HepG2 (cell line): Measurements from ENCODE around the gene HOXD9.

Source experiments
- BRF2 ChIP-seq: sonication (generic); formaldehyde crosslinking; IDR thresholded peaks from 2 replicates; pipeline ENCODE4 v1.8.1; 2022; ENCODE audit warnings: mild to moderate bottlenecking, missing genetic modification reagents
- CENPX ChIP-seq: sonication (generic); formaldehyde crosslinking; IDR thresholded peaks from 2 replicates; pipeline ENCODE4 v1.9.0; 2021; ENCODE audit warnings: mild to moderate bottlenecking, missing genetic modification reagents, moderate library complexity
- CTCF ChIP-seq: sonication (generic); formaldehyde crosslinking; IDR thresholded peaks from 2 replicates; pipeline ENCODE4 v1.5.0; 2020; ENCODE audit warnings: mild to moderate bottlenecking, missing genetic modification reagents, moderate library complexity
- EZH2 ChIP-seq: conservative IDR thresholded peaks from 2 replicates; pipeline ENCODE4 v1.6.1; 2012; ENCODE audit warnings: mild to moderate bottlenecking, low read depth, low read length, moderate library complexity
- GATA4 ChIP-seq: sonication (generic); IDR thresholded peaks from 2 replicates; pipeline ENCODE4 v1.6.1; 2016; ENCODE audit warnings: antibody characterized with exemption, low read depth, borderline replicate concordance
- JUN ChIP-seq: sonication (generic); formaldehyde crosslinking; IDR thresholded peaks from 2 replicates; pipeline ENCODE4 v1.4.0; 2020; ENCODE audit warnings: mild to moderate bottlenecking, missing genetic modification reagents
- NAIF1 ChIP-seq: sonication (generic); formaldehyde crosslinking; IDR thresholded peaks from 2 replicates; pipeline ENCODE4 v1.5.0; 2020; ENCODE audit warnings: mild to moderate bottlenecking, missing genetic modification reagents, borderline replicate concordance
- NCOA1 ChIP-seq: sonication (generic); formaldehyde crosslinking; IDR thresholded peaks from 2 replicates; pipeline ENCODE4 v1.9.0; 2021; ENCODE audit warnings: missing genetic modification reagents
- RERE ChIP-seq: IDR thresholded peaks from 2 replicates; pipeline ENCODE4 v1.6.1; 2016; ENCODE audit warnings: low read depth, missing genetic modification reagents, missing compliant biosample characterization
- SRF ChIP-seq: IDR thresholded peaks from 2 replicates; pipeline ENCODE4 v1.6.1; 2011; ENCODE audit warnings: mild to moderate bottlenecking, low read depth, low read length, moderate library complexity
- TRIM24 ChIP-seq: sonication (generic); formaldehyde crosslinking; IDR thresholded peaks from 2 replicates; pipeline ENCODE4 v1.8.0; 2022; ENCODE audit warnings: mild to moderate bottlenecking, missing genetic modification reagents
- ZBTB7B ChIP-seq: sonication (generic); formaldehyde crosslinking; IDR thresholded peaks from 2 replicates; pipeline ENCODE4 v1.4.0; 2020; ENCODE audit warnings: missing genetic modification reagents
- ZNF232 ChIP-seq: sonication (generic); formaldehyde crosslinking; IDR thresholded peaks from 2 replicates; pipeline ENCODE4 v1.4.0; 2020; ENCODE audit warnings: missing genetic modification reagents, borderline replicate concordance
- ZNF740 ChIP-seq: sonication (generic); formaldehyde crosslinking; IDR thresholded peaks from 2 replicates; pipeline ENCODE4 v1.4.0; 2020; ENCODE audit warnings: missing genetic modification reagents

GRCh38 chr2:176146101-176146500, 23.6 kb downstream of the HOXD9 start:
- TF ChIP-seq CENPX (no peak), SRF (no peak), ZNF740 (CRISPR knock-in tag) (no peak), ZBTB7B (CRISPR knock-in tag) (no peak), ZNF232 (CRISPR knock-in tag) (no peak), EZH2 (no peak), TRIM24 (no peak), RERE (CRISPR knock-in tag) (no peak), JUN (CRISPR knock-in tag) (no peak), GATA4 (no peak), CTCF (CRISPR knock-in tag) (no peak), NCOA1 (CRISPR knock-in tag) (no peak), NAIF1 (CRISPR knock-in tag) (no peak), BRF2 (CRISPR knock-in tag) (no peak)
